SK-N-SH treated with all-trans-retinoic acid at 6 μM for 48 hours (cell line): ENCODE results near the gene PRSS48.

Experiments
- ATAC-seq: fragments of 200-7000 bp; cut with Tn5 transposase; 3 replicates; pipeline ENCODE4 v1.9.1; 2020; ENCODE audit warnings: mild to moderate bottlenecking, moderate library complexity
- ARNTL ChIP-seq: fragments of 450-650 bp; formaldehyde crosslinking; IDR thresholded peaks from 2 replicates; pipeline ENCODE4 v1.5.0; 2020; ENCODE audit warnings: low read depth, mild to moderate bottlenecking, moderate library complexity, borderline replicate concordance
- BACH2 ChIP-seq: fragments of 250-450 bp; sonication (Bioruptor Pico); IDR thresholded peaks from 2 replicates; pipeline ENCODE4 v1.9.0; 2021; ENCODE audit warnings: mild to moderate bottlenecking, borderline replicate concordance
- CSDC2 ChIP-seq: fragments of 250-450 bp; sonication (Bioruptor Pico); IDR thresholded peaks from 2 replicates; pipeline ENCODE4 v1.5.0; 2020; ENCODE audit warnings: mild to moderate bottlenecking, moderate library complexity
- ESRRG ChIP-seq: fragments of 250-450 bp; sonication (Bioruptor Pico); IDR thresholded peaks from 2 replicates; pipeline ENCODE4 v1.6.1; 2021; ENCODE audit warnings: mild to moderate bottlenecking
- GLIS3 ChIP-seq: fragments of 250-450 bp; sonication (Bioruptor Pico); IDR thresholded peaks from 2 replicates; pipeline ENCODE4 v1.5.0; 2020; ENCODE audit warnings: mild to moderate bottlenecking, moderate library complexity
- ISL1 ChIP-seq: fragments of 250-450 bp; sonication (Bioruptor Pico); IDR thresholded peaks from 2 replicates; pipeline ENCODE4 v2.1.2; 2022; ENCODE audit warnings: mild to moderate bottlenecking, moderate library complexity
- OSR1 ChIP-seq: fragments of 250-450 bp; sonication (Bioruptor Pico); IDR thresholded peaks from 2 replicates; pipeline ENCODE4 v1.8.0; 2022; ENCODE audit warnings: moderate library complexity, mild to moderate bottlenecking, inconsistent platforms
- PPARA ChIP-seq: fragments of 250-450 bp; sonication (Bioruptor Pico); IDR thresholded peaks from 2 replicates; pipeline ENCODE4 v1.5.0; 2020; ENCODE audit warnings: mild to moderate bottlenecking, borderline replicate concordance
- RARB ChIP-seq: fragments of 250-450 bp; sonication (Bioruptor Pico); IDR thresholded peaks from 2 replicates; pipeline ENCODE4 v1.8.0; 2021; ENCODE audit warnings: mild to moderate bottlenecking, moderate library complexity
- SNAI2 ChIP-seq: fragments of 250-450 bp; sonication (Bioruptor Pico); IDR thresholded peaks from 2 replicates; pipeline ENCODE4 v1.5.0; 2020; ENCODE audit warnings: mild to moderate bottlenecking, moderate library complexity
- TCF4 ChIP-seq: fragments of 250-450 bp; sonication (Bioruptor Pico); IDR thresholded peaks from 2 replicates; pipeline ENCODE4 v1.8.0; 2021; ENCODE audit warnings: mild to moderate bottlenecking, moderate library complexity, borderline replicate concordance
- TOX ChIP-seq: fragments of 250-450 bp; sonication (Bioruptor Pico); IDR thresholded peaks from 2 replicates; pipeline ENCODE4 v1.8.0; 2021; ENCODE audit warnings: mild to moderate bottlenecking, moderate library complexity, borderline replicate concordance
- ZC3H10 ChIP-seq: fragments of 250-450 bp; sonication (Bioruptor Pico); IDR thresholded peaks from 2 replicates; pipeline ENCODE4 v1.5.1; 2021; ENCODE audit warnings: mild to moderate bottlenecking, moderate library complexity
- ZFP3 ChIP-seq: fragments of 250-450 bp; sonication (Bioruptor Pico); IDR thresholded peaks from 2 replicates; pipeline ENCODE4 v1.5.0; 2020; ENCODE audit warnings: mild to moderate bottlenecking, moderate library complexity
- ZFP30 ChIP-seq: fragments of 450-650 bp; formaldehyde crosslinking; IDR thresholded peaks from 2 replicates; pipeline ENCODE4 v1.5.0; 2022; ENCODE audit warnings: mild to moderate bottlenecking, moderate library complexity
- ZNF565 ChIP-seq: fragments of 450-650 bp; formaldehyde crosslinking; conservative IDR thresholded peaks from 2 replicates; pipeline ENCODE4 v1.5.0; 2020; ENCODE audit warnings: low read depth, mild to moderate bottlenecking, moderate library complexity
- ZNF70 ChIP-seq: fragments of 450-650 bp; formaldehyde crosslinking; IDR thresholded peaks from 2 replicates; pipeline ENCODE4 v1.5.0; 2020; ENCODE audit warnings: mild to moderate bottlenecking, moderate library complexity
- ZNF8 ChIP-seq: fragments of 450-650 bp; formaldehyde crosslinking; IDR thresholded peaks from 2 replicates; pipeline ENCODE4 v1.5.0; 2020; ENCODE audit warnings: mild to moderate bottlenecking, moderate library complexity
- TF ChIP-seq, protein P1 (sequence below): fragments of 250-450 bp; sonication (Bioruptor Pico); IDR thresholded peaks from 2 replicates; pipeline ENCODE4 v1.5.0; 2020; ENCODE audit warnings: mild to moderate bottlenecking, moderate library complexity
- TF ChIP-seq, protein P2 (sequence below): fragments of 250-450 bp; sonication (Bioruptor Pico); IDR thresholded peaks from 2 replicates; pipeline ENCODE4 v1.8.0; 2020; ENCODE audit warnings: mild to moderate bottlenecking, moderate library complexity, borderline replicate concordance
- TF ChIP-seq, protein P3 (sequence below): fragments of 250-450 bp; sonication (Bioruptor Pico); IDR thresholded peaks from 2 replicates; pipeline ENCODE4 v1.5.1; 2020; ENCODE audit warnings: low read depth, mild to moderate bottlenecking, moderate library complexity
- TF ChIP-seq, protein P4 (sequence below): fragments of 250-450 bp; sonication (Bioruptor Pico); IDR thresholded peaks from 2 replicates; pipeline ENCODE4 v1.5.1; 2021; ENCODE audit warnings: mild to moderate bottlenecking, moderate library complexity
- TF ChIP-seq, protein P5 (sequence below): fragments of 250-450 bp; sonication (Bioruptor Pico); IDR thresholded peaks from 2 replicates; pipeline ENCODE4 v1.8.0; 2021; ENCODE audit warnings: low read depth, mild to moderate bottlenecking, moderate library complexity, borderline replicate concordance

PRSS48 gene

DNA sequence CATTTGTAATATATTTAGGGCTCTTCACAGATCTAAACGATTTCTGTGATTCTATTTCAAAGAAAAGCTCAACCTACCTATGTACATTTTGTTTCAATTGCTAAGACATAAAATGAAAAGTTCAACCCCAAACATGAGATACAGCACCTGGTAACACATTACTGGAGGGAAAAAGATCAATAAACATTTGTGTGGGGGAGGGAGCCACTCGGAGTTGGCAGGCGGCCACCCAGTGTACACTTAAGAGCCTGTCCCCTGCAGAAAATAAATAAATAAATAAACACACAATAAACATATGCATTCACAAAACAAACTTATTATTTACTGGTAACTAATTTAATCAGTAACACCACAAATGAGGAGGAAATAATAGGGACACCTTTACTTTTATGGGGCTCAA is 19.3 kb downstream of the PRSS48 start (continued):
- TF ChIP-seq, protein P1, sequence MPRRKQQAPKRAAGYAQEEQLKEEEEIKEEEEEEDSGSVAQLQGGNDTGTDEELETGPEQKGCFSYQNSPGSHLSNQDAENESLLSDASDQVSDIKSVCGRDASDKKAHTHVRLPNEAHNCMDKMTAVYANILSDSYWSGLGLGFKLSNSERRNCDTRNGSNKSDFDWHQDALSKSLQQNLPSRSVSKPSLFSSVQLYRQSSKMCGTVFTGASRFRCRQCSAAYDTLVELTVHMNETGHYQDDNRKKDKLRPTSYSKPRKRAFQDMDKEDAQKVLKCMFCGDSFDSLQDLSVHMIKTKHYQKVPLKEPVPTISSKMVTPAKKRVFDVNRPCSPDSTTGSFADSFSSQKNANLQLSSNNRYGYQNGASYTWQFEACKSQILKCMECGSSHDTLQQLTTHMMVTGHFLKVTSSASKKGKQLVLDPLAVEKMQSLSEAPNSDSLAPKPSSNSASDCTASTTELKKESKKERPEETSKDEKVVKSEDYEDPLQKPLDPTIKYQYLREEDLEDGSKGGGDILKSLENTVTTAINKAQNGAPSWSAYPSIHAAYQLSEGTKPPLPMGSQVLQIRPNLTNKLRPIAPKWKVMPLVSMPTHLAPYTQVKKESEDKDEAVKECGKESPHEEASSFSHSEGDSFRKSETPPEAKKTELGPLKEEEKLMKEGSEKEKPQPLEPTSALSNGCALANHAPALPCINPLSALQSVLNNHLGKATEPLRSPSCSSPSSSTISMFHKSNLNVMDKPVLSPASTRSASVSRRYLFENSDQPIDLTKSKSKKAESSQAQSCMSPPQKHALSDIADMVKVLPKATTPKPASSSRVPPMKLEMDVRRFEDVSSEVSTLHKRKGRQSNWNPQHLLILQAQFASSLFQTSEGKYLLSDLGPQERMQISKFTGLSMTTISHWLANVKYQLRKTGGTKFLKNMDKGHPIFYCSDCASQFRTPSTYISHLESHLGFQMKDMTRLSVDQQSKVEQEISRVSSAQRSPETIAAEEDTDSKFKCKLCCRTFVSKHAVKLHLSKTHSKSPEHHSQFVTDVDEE: no peak

DNA sequence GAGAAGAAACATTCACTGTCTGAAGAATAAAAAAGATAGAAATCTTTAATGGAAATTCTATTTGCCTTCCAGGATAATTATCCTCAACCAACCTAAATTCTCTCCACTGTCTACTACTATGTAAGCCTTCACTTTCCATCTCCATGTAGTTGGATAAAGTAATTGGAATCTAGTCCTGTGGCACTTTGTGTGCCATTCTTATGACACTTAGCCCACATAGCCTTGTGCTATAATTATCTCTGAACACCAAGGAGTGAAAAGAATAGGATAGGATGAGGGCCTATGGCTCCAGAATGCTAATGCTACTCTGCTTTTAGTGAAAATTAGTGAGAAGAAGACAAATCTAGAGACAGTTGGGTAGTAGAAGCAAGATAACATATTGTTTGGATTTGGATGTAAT is 20.2 kb downstream of the PRSS48 start:
- no peak for TF ChIP-seq RARB
- TF ChIP-seq ISL1 (CRISPR knock-in tag): no peak
- no peak for TF ChIP-seq TOX
- TF ChIP-seq, protein P2, sequence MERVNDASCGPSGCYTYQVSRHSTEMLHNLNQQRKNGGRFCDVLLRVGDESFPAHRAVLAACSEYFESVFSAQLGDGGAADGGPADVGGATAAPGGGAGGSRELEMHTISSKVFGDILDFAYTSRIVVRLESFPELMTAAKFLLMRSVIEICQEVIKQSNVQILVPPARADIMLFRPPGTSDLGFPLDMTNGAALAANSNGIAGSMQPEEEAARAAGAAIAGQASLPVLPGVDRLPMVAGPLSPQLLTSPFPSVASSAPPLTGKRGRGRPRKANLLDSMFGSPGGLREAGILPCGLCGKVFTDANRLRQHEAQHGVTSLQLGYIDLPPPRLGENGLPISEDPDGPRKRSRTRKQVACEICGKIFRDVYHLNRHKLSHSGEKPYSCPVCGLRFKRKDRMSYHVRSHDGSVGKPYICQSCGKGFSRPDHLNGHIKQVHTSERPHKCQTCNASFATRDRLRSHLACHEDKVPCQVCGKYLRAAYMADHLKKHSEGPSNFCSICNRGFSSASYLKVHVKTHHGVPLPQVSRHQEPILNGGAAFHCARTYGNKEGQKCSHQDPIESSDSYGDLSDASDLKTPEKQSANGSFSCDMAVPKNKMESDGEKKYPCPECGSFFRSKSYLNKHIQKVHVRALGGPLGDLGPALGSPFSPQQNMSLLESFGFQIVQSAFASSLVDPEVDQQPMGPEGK (CRISPR knock-in tag): no peak
- no peak for TF ChIP-seq OSR1 (CRISPR knock-in tag)
- no peak for TF ChIP-seq ZC3H10 (CRISPR knock-in tag)
- no peak for TF ChIP-seq SNAI2 (CRISPR knock-in tag)
- TF ChIP-seq, protein P1: no peak
- no peak for TF ChIP-seq ZNF565 (CRISPR knock-in tag)
- TF ChIP-seq PPARA: no peak
- TF ChIP-seq, protein P3, sequence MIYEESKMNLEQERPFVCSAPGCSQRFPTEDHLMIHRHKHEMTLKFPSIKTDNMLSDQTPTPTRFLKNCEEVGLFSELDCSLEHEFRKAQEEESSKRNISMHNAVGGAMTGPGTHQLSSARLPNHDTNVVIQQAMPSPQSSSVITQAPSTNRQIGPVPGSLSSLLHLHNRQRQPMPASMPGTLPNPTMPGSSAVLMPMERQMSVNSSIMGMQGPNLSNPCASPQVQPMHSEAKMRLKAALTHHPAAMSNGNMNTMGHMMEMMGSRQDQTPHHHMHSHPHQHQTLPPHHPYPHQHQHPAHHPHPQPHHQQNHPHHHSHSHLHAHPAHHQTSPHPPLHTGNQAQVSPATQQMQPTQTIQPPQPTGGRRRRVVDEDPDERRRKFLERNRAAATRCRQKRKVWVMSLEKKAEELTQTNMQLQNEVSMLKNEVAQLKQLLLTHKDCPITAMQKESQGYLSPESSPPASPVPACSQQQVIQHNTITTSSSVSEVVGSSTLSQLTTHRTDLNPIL (CRISPR knock-in tag): no peak
- no peak for TF ChIP-seq ZNF8 (CRISPR knock-in tag)
- TF ChIP-seq CSDC2 (CRISPR knock-in tag): no peak
- ATAC-seq: no peak

DNA sequence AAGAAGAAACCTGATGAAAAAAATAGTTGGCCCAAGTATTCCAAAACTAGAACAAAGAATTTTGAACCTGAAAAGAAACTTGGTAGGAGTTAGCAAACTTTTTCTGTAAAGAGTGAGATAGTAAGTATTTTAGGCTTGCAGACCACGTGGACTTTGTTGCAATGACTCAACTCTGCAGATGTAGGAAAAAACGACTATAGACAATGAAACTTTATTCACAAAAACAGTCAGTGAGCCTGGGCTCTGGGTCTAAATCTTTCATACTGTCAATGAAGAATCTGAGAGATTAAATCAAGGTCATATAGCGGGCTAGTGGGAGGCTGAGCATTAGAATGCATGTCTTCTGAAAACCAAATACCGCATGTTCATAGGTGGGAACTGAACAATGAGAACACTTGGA is 25.5 kb downstream of the PRSS48 start:
- peak; percentile 75 for ATAC-seq
- TF ChIP-seq, protein P1: no peak
- no peak for TF ChIP-seq ISL1 (CRISPR knock-in tag)
- no peak for TF ChIP-seq BACH2 (CRISPR knock-in tag)
- TF ChIP-seq ZFP3 (CRISPR knock-in tag): no peak
- no peak for TF ChIP-seq CSDC2 (CRISPR knock-in tag)
- no peak for TF ChIP-seq SNAI2 (CRISPR knock-in tag)
- TF ChIP-seq ZFP30: no peak
- no peak for TF ChIP-seq ESRRG (CRISPR knock-in tag)
- TF ChIP-seq ZNF8 (CRISPR knock-in tag): no peak
- TF ChIP-seq ZNF565 (CRISPR knock-in tag): no peak
- no peak for TF ChIP-seq TOX
- no peak for TF ChIP-seq ZNF70 (CRISPR knock-in tag)
- TF ChIP-seq, protein P4, sequence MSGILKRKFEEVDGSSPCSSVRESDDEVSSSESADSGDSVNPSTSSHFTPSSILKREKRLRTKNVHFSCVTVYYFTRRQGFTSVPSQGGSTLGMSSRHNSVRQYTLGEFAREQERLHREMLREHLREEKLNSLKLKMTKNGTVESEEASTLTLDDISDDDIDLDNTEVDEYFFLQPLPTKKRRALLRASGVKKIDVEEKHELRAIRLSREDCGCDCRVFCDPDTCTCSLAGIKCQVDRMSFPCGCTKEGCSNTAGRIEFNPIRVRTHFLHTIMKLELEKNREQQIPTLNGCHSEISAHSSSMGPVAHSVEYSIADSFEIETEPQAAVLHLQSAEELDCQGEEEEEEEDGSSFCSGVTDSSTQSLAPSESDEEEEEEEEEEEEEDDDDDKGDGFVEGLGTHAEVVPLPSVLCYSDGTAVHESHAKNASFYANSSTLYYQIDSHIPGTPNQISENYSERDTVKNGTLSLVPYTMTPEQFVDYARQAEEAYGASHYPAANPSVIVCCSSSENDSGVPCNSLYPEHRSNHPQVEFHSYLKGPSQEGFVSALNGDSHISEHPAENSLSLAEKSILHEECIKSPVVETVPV (CRISPR knock-in tag): no peak
- TF ChIP-seq OSR1 (CRISPR knock-in tag): no peak
- TF ChIP-seq GLIS3: no peak
- TF ChIP-seq, protein P5, sequence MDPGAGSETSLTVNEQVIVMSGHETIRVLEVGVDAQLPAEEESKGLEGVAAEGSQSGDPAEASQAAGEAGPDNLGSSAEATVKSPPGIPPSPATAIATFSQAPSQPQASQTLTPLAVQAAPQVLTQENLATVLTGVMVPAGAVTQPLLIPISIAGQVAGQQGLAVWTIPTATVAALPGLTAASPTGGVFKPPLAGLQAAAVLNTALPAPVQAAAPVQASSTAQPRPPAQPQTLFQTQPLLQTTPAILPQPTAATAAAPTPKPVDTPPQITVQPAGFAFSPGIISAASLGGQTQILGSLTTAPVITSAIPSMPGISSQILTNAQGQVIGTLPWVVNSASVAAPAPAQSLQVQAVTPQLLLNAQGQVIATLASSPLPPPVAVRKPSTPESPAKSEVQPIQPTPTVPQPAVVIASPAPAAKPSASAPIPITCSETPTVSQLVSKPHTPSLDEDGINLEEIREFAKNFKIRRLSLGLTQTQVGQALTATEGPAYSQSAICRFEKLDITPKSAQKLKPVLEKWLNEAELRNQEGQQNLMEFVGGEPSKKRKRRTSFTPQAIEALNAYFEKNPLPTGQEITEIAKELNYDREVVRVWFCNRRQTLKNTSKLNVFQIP: no peak
- no peak for TF ChIP-seq ARNTL (CRISPR knock-in tag)
- TF ChIP-seq TCF4 (CRISPR knock-in tag): no peak
- no peak for TF ChIP-seq RARB
- TF ChIP-seq ZC3H10 (CRISPR knock-in tag): no peak
- TF ChIP-seq, all 23 proteins: peak for 0
